ENCODE results near the gene CASP7. TPM values are rescaled to one million over a fixed set of nuclear protein-coding genes. Genes with fewer than 3 reads are reported as not detected.

CASP7 gene
- total RNA-seq, 1 experiment from 2014 or later, result 22.7 TPM

DNA sequence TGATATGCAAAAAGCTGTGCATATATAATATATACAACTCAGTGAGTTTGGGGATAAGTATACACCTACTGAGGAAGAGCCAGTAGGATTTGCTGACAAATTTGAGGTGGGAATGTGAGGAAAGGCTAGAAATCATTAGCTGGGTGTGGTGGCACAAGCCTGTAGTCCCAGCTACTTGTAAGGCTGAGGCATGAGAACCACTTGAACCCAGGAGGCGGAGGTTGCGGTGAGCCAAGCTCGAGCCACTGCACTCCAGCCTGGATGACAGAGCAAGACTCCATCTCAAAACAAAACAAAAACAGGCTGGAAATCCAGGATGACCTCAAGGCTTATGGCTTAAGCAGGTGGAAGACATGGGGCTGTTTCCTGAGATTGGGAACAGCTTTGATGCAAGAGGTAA is 61.1 kb downstream of the CASP7 start:
- Mint-ChIP-seq H3K27me3 (ENCODE audit: unreplicated experiment) (no peaks in the 10 kb centered on the region), H3K36me3 (ENCODE audit: insufficient read depth, unreplicated experiment) (no peaks in the 10 kb centered on the region), H3K4me1 (ENCODE audit: low read depth, unreplicated experiment) (peaks cover under 1% of the 10 kb centered on the region), H3K4me3 (ENCODE audit: low read depth, unreplicated experiment) (no peak overlapping the region), H3K27ac (ENCODE audit: unreplicated experiment) (no peak overlapping the region), H3K9me3 (ENCODE audit: low read depth, unreplicated experiment) (no peaks in the 10 kb centered on the region)
- TF ChIP-seq, protein P1, sequence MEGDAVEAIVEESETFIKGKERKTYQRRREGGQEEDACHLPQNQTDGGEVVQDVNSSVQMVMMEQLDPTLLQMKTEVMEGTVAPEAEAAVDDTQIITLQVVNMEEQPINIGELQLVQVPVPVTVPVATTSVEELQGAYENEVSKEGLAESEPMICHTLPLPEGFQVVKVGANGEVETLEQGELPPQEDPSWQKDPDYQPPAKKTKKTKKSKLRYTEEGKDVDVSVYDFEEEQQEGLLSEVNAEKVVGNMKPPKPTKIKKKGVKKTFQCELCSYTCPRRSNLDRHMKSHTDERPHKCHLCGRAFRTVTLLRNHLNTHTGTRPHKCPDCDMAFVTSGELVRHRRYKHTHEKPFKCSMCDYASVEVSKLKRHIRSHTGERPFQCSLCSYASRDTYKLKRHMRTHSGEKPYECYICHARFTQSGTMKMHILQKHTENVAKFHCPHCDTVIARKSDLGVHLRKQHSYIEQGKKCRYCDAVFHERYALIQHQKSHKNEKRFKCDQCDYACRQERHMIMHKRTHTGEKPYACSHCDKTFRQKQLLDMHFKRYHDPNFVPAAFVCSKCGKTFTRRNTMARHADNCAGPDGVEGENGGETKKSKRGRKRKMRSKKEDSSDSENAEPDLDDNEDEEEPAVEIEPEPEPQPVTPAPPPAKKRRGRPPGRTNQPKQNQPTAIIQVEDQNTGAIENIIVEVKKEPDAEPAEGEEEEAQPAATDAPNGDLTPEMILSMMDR (IDR thresholded peaks at IDR 0.05; ENCODE audit: unreplicated experiment), result no peak
- intact Hi-C loops (cut with micrococcal nuclease; ENCODE audit: unreplicated experiment), result no loop called here
- BruUV-seq (replicated peaks), result no TSS peak
- CTCF ChIA-PET, result no interaction called here
- DNase-seq, result no peak

DNA sequence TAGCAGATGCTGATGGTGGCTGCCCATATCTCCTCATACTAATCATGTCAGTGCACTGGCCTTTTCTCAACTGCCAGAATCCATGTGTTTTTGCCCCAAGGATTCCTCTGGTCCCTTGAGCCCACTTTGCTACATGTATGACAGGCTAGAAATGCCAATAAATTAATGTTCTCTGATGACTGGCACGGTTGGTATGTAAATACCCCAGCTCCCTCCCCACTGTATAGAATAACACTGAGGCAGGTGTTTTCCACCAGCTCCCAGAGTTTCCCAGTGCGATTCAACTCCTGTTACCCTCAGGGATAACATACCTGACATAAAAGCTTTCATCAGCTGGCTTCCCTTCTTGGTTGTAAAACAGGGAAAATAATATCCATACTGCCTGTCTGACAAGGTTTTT is 62.8 kb downstream of the CASP7 start:
- CTCF ChIA-PET, result no interaction called here
- H3K4me1 Mint-ChIP-seq (ENCODE audit: low read depth, unreplicated experiment), result peaks cover 17% of the 10 kb centered on the region
- TF ChIP-seq, protein P1 (IDR thresholded peaks at IDR 0.05; ENCODE audit: unreplicated experiment), result no peak
- no peak for DNase-seq
- H3K27me3 Mint-ChIP-seq (ENCODE audit: unreplicated experiment), result no peaks in the 10 kb centered on the region
- peaks cover 2% of the 10 kb centered on the region for H3K9me3 Mint-ChIP-seq (ENCODE audit: low read depth, unreplicated experiment)
- BruUV-seq (replicated peaks), result no TSS peak
- intact Hi-C loops (cut with micrococcal nuclease; ENCODE audit: unreplicated experiment), result no loop called here
- H3K27ac Mint-ChIP-seq (ENCODE audit: unreplicated experiment), result no peak overlapping the region
- H3K4me3 Mint-ChIP-seq (ENCODE audit: low read depth, unreplicated experiment), result no peak overlapping the region
- H3K36me3 Mint-ChIP-seq (ENCODE audit: insufficient read depth, unreplicated experiment), result no peaks in the 10 kb centered on the region

DNA sequence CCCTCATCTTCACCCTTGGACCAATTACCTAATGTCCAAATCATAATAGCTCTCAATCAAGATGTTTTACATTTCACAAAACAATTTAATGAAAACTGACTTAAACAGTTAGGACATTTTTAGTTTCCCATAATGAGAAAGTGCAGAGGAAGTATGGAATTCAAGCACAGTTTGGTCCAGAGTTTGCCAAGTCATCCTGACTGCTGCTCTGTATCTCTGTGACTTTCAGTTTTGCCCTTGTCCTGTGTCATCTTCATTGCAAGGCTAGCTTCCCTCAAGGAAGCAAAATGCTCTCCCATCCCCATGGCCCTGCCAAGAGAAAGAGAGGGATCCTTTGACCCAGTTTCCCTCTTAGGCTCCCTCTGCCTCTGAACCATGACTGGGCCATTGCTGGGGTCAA is 63.9 kb downstream of the CASP7 start:
- intact Hi-C loops (cut with micrococcal nuclease; ENCODE audit: unreplicated experiment), result no loop called here
- H3K9me3 Mint-ChIP-seq (ENCODE audit: low read depth, unreplicated experiment), result peaks cover 3% of the 10 kb centered on the region
- CTCF ChIA-PET, result no interaction called here
- DNase-seq, result no peak
- H3K4me3 Mint-ChIP-seq (ENCODE audit: low read depth, unreplicated experiment), result no peak overlapping the region
- no peaks in the 10 kb centered on the region for H3K27me3 Mint-ChIP-seq (ENCODE audit: unreplicated experiment)
- peaks cover 21% of the 10 kb centered on the region for H3K4me1 Mint-ChIP-seq (ENCODE audit: low read depth, unreplicated experiment)
- no TSS peak for BruUV-seq (replicated peaks)
- TF ChIP-seq, protein P1 (IDR thresholded peaks at IDR 0.05; ENCODE audit: unreplicated experiment), result no peak
- no peak overlapping the region for H3K27ac Mint-ChIP-seq (ENCODE audit: unreplicated experiment)
- no peaks in the 10 kb centered on the region for H3K36me3 Mint-ChIP-seq (ENCODE audit: insufficient read depth, unreplicated experiment)

DNA sequence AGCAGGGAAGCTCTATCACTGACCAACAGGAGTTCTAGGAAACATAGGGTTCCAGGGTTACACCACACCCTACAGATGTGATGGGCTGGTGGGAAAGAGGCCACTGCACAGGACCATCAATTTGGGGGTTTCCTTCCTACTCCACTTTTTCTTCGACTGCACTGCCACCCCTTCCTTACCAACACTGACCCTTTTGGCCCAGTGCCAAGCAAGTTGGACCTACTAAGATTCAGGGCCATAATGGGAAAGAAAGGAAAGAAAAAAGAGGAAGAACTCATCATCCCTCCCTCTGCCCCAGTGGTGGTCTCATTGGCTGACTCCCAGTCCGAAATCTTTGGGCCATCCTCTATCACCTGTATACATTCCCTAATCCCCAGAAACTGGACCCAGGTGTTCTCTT is 65.7 kb downstream of the CASP7 start:
- CTCF ChIA-PET, result no interaction called here
- no peak for DNase-seq
- intact Hi-C loops (cut with micrococcal nuclease; ENCODE audit: unreplicated experiment), result no loop called here
- Mint-ChIP-seq H3K27ac (ENCODE audit: unreplicated experiment) (no peak overlapping the region), H3K27me3 (ENCODE audit: unreplicated experiment) (no peaks in the 10 kb centered on the region), H3K4me3 (ENCODE audit: low read depth, unreplicated experiment) (no peak overlapping the region), H3K9me3 (ENCODE audit: low read depth, unreplicated experiment) (peaks cover 3% of the 10 kb centered on the region), H3K4me1 (ENCODE audit: low read depth, unreplicated experiment) (peaks cover 21% of the 10 kb centered on the region), H3K36me3 (ENCODE audit: insufficient read depth, unreplicated experiment) (no peaks in the 10 kb centered on the region)
- no TSS peak for BruUV-seq (replicated peaks)
- TF ChIP-seq, protein P1 (IDR thresholded peaks at IDR 0.05; ENCODE audit: unreplicated experiment), result no peak
